DND-41 (cell line): ENCODE measurements around the gene CFAP90.

ENCODE experiments used
- CTCF ChIP-seq: IDR thresholded peaks from 2 replicates; pipeline ENCODE4 v1.5.1; 2012; ENCODE audit warnings: borderline replicate concordance, low read length, moderate library complexity, mild to moderate bottlenecking; ENCODE audit not compliant: poor library complexity, severe bottlenecking; ENCODE audit errors: extremely low read depth
- EZH2 ChIP-seq: IDR thresholded peaks from 3 replicates; pipeline ENCODE4 v1.6.1; 2012; ENCODE audit warnings: borderline replicate concordance, low read depth, mild to moderate bottlenecking, moderate library complexity, low read length, inconsistent platforms; ENCODE audit not compliant: severe bottlenecking

- TF ChIP-seq CTCF (no peak), EZH2 (no peak)
These were observed 17.5 kb upstream of the CFAP90 start for GRCh38 chr5:7868427-7868772.
